Superior temporal gyrus (tissue), 1 donor: ENCODE results near the gene FXR1.
"Not testable (repeated sequence)": the region's sequence is repeated elsewhere in the genome, so short reads cannot be mapped to it uniquely, and the experiment has no call there.

Source experiments
- DNase-seq: peaks from one replicate; pipeline ENCODE4 v3.0.0-alpha.2; 2016; ENCODE audit errors: extremely low spot score

The FXR1 gene

DNA sequence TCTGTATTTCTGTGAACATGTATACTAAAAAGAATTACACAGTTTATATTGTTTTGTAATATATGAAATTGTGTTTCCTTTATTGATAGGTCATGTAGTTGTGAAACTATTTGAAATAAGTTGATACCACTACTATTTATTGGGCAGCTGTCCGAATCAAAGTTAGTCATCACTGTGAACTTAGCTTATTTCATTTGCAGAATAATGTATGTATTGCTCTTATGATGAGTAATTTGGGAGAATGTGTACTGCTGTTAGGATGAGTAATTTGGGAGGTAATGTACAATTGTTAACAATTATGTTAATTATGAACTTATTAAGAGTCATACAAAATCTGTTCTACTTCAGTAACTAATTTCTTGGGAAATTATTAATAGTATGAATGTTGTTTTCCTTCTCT lies 22.2 kb downstream of the FXR1 start:
- DNase-seq: no peak

DNA sequence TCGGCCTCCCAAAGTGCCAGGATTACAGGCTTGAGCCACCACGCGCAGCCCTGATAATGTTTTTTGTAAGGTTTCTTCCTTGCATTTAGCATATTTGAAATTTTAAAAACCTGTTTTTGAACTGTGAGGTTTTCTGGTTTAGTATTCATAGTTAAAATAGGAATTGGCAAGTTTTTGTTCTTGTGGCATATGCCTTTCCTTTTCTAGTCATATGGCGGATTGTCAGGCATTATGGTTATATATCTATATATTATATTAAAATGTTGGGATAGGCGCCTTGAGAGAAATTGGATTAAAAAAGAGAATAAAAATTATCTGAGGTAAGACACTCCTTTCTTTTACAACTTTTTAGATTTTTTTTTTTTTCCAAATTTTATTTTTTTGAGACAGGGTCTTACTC lies 28.4 kb downstream of the FXR1 start:
- no peak for DNase-seq

DNA sequence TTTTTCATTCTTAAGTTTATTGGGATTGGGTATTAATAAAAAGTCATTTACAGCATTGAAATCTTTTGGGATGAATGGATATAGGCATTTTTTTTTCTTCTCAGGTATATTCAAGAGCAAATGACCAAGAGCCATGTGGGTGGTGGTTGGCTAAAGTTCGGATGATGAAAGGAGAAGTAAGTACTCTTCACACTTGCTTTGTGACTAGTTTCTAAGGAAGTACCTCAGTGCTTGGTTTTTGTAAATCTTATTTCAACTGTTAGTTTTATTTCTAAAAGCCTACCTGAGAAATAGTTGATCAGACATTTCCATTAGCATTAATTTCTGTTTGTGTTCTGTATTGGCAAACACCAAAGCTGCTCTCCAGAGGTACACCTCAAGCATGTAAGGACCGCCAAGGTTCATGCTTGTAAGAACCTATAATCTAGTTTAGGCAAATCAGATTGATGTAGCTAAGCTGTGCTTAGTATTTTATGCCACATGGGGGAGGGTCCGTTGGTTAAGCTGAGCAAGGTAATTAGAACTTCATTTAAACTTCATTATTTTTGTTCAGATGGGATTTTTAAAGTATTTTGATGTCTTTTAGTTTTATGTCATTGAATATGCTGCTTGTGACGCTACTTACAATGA lies 35.4 kb downstream of the FXR1 start:
- DNase-seq: no peak

DNA sequence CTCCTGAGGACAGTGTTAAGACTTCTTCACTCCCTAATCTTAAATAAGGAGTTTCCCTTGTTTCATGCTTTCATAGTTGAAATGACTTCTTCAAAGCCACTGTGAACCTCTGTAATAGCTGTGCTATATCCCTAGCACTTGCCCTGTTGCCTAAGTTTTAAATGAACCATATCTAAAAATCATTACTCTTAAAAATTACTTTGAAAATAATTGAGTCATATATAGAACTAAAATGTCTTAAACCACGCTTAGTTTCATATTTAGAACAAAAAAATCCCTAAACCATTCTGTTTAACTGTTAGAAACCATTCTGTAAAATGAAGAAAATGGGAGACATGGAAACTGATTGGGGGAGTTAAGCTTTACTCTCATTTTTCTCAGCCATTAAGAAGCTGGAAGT lies 47.2 kb downstream of the FXR1 start:
- no peak for DNase-seq

DNA sequence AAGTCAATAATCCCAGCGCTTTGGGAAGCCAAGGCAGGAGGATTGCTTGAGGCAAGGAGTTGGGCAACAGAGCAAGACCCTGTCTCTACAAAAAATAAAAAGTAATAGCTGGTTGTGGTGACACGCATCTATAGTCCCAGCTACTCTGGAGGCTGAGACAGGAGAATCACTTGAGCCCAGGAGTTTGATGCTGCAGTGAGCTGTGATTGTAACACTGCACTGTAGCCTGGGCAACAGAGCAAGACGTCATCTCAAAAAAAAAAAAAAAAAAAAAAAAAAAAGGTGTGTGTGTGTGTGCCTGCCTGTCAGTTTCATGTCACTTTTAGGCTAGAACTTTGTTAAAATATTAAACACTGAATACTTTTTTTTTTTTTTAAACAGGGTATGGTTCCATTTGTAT lies 48.6 kb downstream of the FXR1 start:
- no peak for DNase-seq

DNA sequence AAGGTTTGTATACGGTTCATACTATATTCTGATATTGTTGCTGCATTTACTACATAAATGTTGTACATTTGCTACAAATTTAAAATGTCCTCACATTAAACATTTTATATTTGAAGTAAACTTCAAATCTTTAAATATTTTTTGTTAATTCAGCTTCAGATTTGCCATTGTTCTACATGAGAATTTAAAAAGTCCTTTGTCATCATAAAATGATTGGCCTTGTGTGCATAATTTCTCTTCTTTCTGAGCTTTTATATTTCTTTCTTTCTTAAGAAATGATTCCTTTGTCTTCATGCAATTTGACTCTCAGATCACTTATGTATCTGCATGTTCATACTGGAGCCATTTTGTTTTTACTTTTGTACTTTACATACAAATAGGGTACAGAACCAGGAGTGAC lies 49.1 kb downstream of the FXR1 start:
- DNase-seq: no peak

DNA sequence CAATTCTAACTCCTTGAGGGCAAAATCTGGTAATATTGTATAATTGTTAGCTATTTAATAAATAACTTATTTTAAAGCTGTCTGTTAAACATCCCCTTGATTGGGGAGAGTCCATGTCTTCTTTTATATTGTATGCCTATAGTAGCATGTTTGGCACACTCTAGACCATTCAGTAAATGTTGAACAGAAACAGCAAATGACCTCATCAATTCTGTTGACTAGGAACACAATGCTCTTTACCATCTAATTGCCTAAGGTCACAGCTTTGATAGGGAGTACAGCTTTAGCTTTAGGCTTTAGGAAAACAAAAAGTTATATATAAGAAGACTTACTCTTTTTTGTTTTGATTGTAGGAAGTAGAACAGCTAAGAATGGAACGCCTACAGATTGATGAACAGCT lies 50.1 kb downstream of the FXR1 start:
- DNase-seq: peak; percentile 49

DNA sequence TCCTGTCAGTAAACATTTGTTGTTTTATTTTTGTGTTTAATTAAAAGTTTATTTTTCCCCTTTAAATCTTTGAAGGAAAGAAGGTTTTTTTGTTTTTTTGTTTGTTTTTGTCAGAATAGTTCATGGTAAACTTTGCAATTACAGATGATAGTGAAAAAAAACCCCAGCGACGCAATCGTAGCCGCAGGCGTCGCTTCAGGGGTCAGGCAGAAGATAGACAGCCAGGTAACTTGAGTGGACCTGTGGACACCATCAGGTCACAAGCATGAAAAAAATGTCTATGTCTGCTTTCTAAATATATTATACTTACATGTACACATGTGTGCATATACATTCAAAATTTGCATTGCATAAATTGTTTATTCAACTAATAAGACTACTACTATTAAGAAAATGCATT lies 58.5 kb downstream of the FXR1 start:
- DNase-seq: no peak

DNA sequence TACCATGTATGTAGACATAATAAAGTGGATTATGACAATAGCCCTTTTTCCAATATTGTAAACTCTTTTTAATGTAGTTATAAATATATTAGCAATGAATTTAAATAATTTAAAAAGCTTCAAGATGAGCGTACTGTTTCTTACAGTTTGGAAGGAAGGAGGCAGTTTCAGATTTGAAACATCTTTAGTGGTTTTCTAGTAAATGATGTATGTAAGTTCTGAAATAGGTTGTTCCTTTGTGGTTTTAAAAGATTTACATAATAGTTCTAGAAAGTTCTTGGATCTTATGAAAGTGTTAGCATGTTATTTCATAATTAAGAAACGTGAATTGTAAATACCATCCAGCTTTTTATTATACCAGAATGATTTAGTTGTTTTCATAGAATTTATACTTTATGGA lies 61.1 kb downstream of the FXR1 start:
- DNase-seq: no peak

DNA sequence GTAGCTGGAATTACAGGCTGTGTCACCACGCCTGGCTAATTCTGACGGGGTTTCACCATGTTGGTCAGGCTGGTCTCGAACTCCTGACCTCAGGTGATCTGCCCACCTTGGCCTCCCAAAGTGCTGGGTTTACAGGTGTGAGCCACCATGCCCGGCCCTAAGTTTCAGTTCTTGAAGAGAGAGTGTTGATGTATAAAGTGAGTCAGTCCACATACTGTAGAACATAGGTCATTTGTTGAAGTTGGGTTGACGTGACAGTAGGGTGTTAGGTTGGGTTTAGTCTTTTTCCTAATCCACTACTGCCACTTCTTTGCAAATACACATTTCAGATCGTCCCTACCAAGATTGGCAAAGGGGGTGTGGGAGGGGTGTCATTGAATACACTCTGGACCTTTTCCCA lies 61.8 kb downstream of the FXR1 start:
- DNase-seq: no peak

DNA sequence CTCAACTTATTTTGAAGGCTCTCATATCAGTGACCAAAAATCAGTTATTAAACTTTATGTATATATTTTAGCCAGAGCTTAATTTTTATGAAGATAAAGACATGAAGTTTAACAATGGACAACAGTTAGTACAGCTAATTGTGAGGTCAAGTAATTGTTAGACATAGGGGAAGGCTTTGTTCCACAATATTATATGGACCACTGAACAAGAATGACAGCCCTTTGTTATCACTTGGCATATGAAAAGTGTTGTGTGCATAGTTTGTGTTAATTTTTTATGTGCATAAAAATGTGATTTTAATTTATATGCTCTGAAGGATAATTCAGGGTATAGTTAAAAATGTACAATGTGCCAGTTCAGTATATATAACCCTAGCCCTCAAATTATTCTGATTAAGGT lies 65.0 kb downstream of the FXR1 start:
- no peak for DNase-seq

DNA sequence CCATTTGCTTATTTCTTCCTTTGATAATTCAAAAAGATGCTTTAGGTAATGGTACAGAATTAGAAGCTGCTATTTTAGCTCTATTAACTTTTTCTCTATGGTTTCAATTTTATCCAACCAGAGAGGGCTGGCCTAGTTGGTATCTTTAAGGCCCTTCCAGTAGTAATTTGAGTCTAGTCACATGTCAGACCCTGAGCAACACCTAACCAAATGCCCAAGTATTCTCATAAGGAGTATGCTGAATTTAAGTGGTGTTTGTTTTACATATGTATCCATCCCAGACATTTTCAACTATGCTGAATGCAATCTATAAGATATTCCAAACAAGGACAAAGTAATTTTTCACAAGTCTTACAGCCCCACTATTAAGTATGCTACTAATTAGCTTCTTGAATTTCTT lies 67.5 kb downstream of the FXR1 start:
- peak; percentile 6 for DNase-seq

DNA sequence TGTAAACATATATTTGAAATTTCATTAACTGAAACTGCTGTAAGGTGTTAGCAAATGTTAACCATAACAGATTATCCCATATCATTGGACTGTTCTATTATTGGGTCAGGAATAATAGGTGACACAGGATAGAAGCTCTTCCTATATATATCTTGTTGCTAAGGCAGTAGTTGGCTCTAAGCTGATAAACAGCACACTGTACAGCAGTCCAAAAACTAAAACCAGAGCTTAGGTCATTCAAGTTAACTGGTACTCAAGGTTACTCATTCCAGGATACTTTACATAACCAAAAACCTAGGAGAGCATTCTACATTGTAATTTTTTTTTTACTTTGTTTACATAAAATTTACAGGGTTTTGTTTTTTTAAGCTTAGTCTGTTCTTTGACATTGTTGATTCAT lies 68.1 kb downstream of the FXR1 start:
- no peak for DNase-seq

DNA sequence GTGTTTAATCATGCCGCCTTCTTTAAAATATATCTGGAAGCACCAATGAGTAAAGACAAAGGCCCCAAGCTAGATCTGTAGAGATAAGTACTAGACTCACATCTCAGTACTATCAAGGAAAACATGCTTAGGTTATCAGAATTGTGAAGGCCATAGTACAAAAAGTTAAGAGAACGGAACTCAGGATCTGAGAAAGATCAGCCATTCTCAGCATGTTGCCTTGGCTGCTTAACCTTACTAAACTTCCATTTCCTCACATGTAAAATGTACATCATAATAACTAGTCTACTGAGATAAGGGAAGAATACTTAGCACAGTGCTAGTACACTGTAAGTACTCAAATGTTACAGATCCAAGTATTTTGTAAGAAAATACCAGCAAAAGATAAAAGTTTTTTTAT lies 69.4 kb downstream of the FXR1 start:
- no peak for DNase-seq

DNA sequence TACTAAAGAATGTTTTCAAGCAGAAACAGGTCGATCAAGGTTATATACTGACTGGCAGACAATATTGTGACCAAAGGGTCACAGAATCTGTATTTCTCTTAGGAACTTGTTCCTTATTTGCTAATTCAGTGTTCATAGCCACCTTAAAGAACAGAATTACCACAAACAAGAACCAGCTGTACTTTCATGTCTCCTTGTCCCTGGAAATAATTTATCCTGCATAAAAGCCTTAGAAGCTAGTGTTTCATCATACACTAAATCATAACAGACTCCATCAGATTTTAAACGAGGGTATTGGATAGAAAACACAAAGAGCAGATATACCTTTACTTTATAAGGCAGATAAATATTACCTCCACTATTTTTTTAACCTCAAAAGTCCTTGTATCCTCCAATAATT lies 70.7 kb downstream of the FXR1 start:
- peak; percentile 7 for DNase-seq

DNA sequence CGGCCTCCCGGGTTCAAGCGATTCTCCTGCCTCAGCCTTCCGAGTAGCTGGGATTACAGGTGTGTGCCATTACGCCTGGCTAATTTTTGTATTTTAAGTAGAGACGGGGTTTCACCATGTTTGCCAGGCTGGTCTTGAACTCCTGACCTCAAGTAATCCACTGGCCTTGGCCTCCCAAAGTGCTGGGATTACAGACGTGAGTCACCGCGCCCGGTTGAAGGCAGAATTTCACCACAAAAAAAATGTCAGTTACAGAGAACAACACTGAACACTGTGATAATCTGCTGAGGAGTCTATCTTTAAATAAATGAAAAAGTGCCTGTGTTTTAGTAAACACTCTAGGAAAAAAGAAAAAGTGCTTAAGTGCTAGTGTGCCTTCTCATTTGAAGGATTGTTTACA lies 73.9 kb downstream of the FXR1 start:
- not testable (repeated sequence) for DNase-seq

DNA sequence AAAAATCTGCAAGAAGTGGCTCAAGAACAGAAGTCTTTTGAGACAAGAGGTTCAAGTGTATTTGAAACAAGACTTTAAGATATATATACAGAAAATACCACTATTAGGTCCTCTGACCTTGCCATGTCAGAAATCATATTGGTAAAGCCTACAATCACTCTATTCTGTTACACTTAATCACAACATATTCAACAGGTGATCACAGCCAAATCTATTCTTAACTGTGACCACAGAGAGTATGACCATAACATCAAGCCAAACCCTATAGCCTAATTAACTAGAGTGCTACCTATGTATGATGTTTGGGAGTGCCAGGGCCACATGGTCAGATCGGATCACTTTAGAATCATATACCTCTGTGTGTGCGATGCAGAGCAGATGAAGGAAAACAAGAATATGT lies 74.9 kb downstream of the FXR1 start:
- DNase-seq: no peak

DNA sequence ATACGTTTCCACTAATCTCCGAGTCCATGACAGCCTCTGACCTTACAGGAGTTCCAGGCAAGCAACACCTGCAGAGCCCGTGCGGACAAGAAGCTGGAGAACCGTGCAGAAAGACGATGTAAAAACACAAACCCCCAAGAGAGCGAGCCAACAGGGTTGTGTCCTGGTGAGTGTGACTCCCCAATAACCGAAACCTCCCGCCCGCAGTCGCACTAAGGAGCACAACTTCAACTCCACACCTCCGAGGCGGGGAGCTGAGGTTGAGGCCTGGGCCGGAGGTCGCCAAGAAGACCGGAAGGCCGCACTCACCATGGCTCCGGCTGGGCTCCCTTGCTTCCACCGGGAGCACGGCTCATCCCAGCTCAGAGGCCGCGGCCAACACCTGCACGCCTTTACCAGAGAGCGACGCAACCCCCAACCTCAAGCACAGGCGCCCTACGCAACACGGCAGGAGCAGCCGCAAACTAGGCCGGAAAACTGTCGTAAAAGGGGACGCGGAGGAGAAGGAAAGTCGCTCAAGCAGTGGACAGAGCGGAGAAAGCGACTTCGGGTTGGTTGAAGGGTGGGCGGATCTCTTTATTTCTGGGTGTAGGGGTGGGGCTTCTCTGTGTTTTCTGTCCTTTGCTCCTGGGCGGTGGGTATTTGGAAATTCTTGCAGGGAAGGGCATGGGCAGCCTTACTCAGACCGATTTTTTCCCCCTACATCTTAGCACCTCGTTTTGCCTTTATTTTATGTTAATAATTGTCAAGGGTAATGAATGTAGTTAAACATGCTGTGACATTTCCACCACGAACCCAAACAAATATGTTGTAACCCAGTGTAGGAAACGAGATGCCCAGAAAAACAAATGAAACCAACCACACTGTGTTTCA lies 77.1 kb downstream of the FXR1 start, which contains the start of gene DNAJC19:
TSS of gene DNAJC19 (minus strand) at position 446 of the 873 bp plus-strand sequence. CDS start at position 312, 134 bp downstream.
- DNase-seq: peak; percentile 97

DNA sequence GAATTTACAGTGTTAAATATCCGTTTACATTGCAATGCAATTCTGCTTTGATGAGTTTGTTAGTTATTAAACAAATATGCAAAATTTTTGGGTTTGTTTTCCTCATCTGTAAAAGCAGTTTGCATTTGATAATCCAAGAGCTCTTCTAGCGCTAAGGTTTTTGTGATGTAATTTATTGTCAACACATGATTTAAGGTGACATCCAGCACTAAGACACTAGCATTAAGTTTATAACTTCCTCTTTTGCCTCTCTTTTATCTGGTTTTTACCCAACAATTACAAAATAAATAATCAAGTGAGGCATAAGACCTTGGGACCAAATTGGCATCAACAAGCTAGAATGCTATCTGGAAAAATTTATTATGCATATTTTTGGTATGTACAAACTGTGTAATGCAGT lies 78.0 kb downstream of the FXR1 start:
- DNase-seq: no peak

DNA sequence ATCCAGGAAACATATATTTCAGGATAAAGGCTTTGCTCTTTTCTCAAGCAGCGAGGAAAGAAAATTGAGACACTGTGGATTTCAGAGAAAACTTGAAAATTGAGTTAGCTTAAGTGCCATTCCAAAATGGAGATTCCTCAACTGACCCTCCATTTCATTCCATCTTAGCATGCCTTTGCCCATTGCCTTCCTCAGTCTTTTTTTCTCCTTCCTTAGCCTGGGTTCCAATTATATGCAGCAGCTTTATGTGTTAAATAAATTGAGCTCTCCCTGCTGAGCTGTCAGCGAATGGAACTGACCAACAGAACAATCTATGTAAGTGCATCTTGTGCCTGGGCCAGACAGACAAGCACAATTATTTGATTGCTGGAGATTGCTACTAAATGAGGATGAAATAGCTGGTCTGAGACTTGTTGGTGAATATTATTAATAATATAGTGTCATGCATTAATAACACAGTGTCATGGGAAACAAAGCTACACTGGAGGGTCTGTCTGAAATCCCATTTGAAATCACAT lies 84.0 kb downstream of the FXR1 start:
- no peak for DNase-seq

DNA sequence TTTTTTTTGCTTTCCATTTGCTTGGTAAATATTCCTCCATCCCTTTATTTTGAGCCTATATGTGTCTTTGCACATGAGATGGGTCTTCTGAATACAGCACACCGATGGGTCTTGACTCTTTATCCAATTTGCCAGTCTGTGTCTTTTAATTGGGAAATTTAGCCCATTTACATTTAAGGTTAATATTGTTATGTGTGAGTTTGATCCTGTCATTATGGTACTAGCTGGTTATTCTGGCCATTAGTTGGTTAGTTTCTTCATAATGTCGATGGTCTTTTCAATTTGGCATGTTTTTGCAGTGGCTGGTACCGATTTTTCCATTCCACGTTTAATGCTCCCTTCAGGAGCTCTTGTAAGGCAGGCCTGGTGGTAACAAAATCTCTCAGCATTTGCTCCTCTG lies 89.9 kb downstream of the FXR1 start:
- not testable (repeated sequence) for DNase-seq

DNA sequence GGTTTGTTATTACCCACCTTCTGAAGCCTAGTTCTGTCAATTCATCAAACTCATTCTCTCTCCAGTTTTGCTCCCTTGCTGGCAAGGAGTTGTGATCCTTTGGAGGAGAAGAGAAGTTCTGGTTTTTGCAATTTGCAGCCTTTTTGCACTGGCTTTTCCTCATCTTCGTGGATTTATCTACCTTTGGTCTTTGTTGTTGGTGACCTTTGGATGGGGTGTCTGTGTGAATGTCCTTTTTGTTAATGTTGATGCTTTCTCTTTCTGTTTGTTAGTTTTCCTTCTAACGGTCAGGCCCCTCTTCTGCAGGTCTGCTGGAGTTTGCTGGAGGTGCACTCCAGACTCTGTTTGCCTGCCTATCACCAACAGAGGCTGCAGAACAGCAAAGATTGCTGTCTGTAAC lies 91.0 kb downstream of the FXR1 start:
- not testable (repeated sequence) for DNase-seq

DNA sequence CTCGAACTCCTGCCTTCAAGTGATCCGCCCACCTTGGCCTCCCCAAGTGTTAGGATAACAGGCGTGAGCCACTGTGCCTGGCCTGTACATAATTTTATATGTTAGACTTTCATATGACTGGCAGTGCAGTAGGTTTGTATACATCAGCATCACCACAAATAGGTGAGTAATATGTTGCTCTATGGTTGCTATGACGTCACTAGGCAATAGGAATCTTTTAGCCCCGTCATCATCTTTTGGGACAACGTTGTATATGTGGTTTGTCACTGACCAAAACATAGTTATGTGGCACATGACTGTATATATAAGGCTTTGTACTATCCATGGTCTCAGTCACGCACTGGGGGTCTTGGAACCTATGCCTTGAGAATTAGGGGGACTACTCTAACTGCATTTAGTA lies 94.1 kb downstream of the FXR1 start:
- DNase-seq: no peak
